Measurements from ENCODE around the gene BMP8B. TPM values are rescaled to one million over a fixed set of nuclear protein-coding genes. Genes with fewer than 3 reads are reported as not detected.

The BMP8B gene
- polyA plus RNA-seq, 6 donors from 2014 or later: 0.09 to 0.84 (median 0.31) TPM; not detected in 2

GRCh38 chr1:39733161-39733560, 55.5 kb downstream of the BMP8B start:
- peaks cover 0 to 13% (median 0%) of the 10 kb centered on the region in 7 donors for H3K9me3 Mint-ChIP-seq
- DNase-seq (no peak), ATAC-seq (ENCODE audit: low read depth in 2 of 2) (no peak)
- peaks cover 0 to 8% (median 4%) of the 10 kb centered on the region in 3 donors for H3K4me1 Mint-ChIP-seq
- peak overlapping the region in 1 of 8 donors; percentile 31 for H3K4me3 Mint-ChIP-seq
- H3K36me3 Mint-ChIP-seq: peaks cover 0 to 20% of the 10 kb centered on the region in 2 donors
- peaks cover 61 to 85% (median 72%) of the 10 kb centered on the region in 3 donors for H3K27me3 Mint-ChIP-seq
- H3K27ac Mint-ChIP-seq: no peak overlapping the region

GRCh38 chr1:39732730-39733129, 55.9 kb downstream of the BMP8B start:
- Mint-ChIP-seq H3K4me1 (peaks cover 0 to 5% (median 4%) of the 10 kb centered on the region in 3 donors), H3K4me3 (no peak overlapping the region), H3K27me3 (peaks cover 65 to 89% (median 76%) of the 10 kb centered on the region in 3 donors)

GRCh38 chr1:39729842-39730241, 58.8 kb downstream of the BMP8B start:
- Mint-ChIP-seq H3K4me3 (no peak overlapping the region), H3K4me1 (no peaks in the 10 kb centered on the region), H3K9me3 (no peaks in the 10 kb centered on the region), H3K27me3 (peaks cover 69 to 86% (median 81%) of the 10 kb centered on the region in 3 donors), H3K27ac (no peak overlapping the region), H3K36me3 (no peaks in the 10 kb centered on the region)
- ATAC-seq (ENCODE audit: low read depth in 2 of 2): no peak
- no peak for DNase-seq

More at GRCh38 chr1:39732730-39733129, 55.9 kb downstream of the BMP8B start:
- DNase-seq (no peak), ATAC-seq (ENCODE audit: low read depth in 2 of 2) (no peak)
- peaks cover 0 to 18% of the 10 kb centered on the region in 2 donors for H3K36me3 Mint-ChIP-seq
- H3K9me3 Mint-ChIP-seq: peaks cover 0 to 12% (median 0%) of the 10 kb centered on the region in 7 donors
- no peak overlapping the region for H3K27ac Mint-ChIP-seq

- Mint-ChIP-seq H3K4me3 (no peak overlapping the region), H3K27me3 (peaks cover 69 to 86% (median 82%) of the 10 kb centered on the region in 3 donors), H3K4me1 (no peaks in the 10 kb centered on the region), H3K9me3 (no peaks in the 10 kb centered on the region), H3K27ac (no peak overlapping the region), H3K36me3 (no peaks in the 10 kb centered on the region)
- DNase-seq (no peak), ATAC-seq (ENCODE audit: low read depth in 2 of 2) (no peak)
Measured at GRCh38 chr1:39729030-39729429, 59.6 kb downstream of the BMP8B start.

GRCh38 chr1:39727932-39728317, 60.7 kb downstream of the BMP8B start:
- DNase-seq: no peak
- Mint-ChIP-seq H3K36me3 (no peaks in the 10 kb centered on the region), H3K4me3 (peak overlapping the region in 3 of 8 donors; percentile 6 to 80 (median 40)), H3K9me3 (no peaks in the 10 kb centered on the region), H3K27ac (no peak overlapping the region), H3K4me1 (no peaks in the 10 kb centered on the region), H3K27me3 (peaks cover 60 to 76% (median 72%) of the 10 kb centered on the region in 3 donors)
- peak in 1 of 2 donors; percentile 30 for ATAC-seq (ENCODE audit: low read depth in 2 of 2)

GRCh38 chr1:39727221-39727931, 61.3 kb downstream of the BMP8B start:
- Mint-ChIP-seq H3K27ac (peak overlapping the region in 1 of 6 donors; percentile 6), H3K4me1 (no peaks in the 10 kb centered on the region), H3K36me3 (no peaks in the 10 kb centered on the region), H3K27me3 (peaks cover 56 to 72% (median 68%) of the 10 kb centered on the region in 3 donors), H3K9me3 (no peaks in the 10 kb centered on the region), H3K4me3 (peak overlapping the region in 1 of 8 donors; percentile 40)
- ATAC-seq (ENCODE audit: low read depth in 2 of 2): no peak
- DNase-seq: no peak

- H3K36me3 Mint-ChIP-seq: no peaks in the 10 kb centered on the region
- no peak overlapping the region for H3K4me3 Mint-ChIP-seq
- H3K27ac Mint-ChIP-seq: no peak overlapping the region
- H3K9me3 Mint-ChIP-seq: no peaks in the 10 kb centered on the region
- H3K4me1 Mint-ChIP-seq: no peaks in the 10 kb centered on the region
- DNase-seq: no peak
- H3K27me3 Mint-ChIP-seq: peaks cover 60 to 76% (median 75%) of the 10 kb centered on the region in 3 donors
- no peak for ATAC-seq (ENCODE audit: low read depth in 2 of 2)
Measured at GRCh38 chr1:39726600-39726999, 62.1 kb downstream of the BMP8B start.

- H3K4me3 Mint-ChIP-seq: no peak overlapping the region
- no peaks in the 10 kb centered on the region for H3K4me1 Mint-ChIP-seq
- no peak overlapping the region for H3K27ac Mint-ChIP-seq
- H3K36me3 Mint-ChIP-seq: no peaks in the 10 kb centered on the region
- ATAC-seq (ENCODE audit: low read depth in 2 of 2) (no peak), DNase-seq (no peak)
- H3K9me3 Mint-ChIP-seq: no peaks in the 10 kb centered on the region
- peaks cover 39 to 57% (median 47%) of the 10 kb centered on the region in 3 donors for H3K27me3 Mint-ChIP-seq
Measured at GRCh38 chr1:39722495-39722894, 66.2 kb downstream of the BMP8B start.

GRCh38 chr1:39721664-39722063, 67.0 kb downstream of the BMP8B start:
- no peak for ATAC-seq (ENCODE audit: low read depth in 2 of 2)
- no peak overlapping the region for H3K4me3 Mint-ChIP-seq
- H3K36me3 Mint-ChIP-seq: no peaks in the 10 kb centered on the region
- DNase-seq: no peak
- H3K4me1 Mint-ChIP-seq: no peaks in the 10 kb centered on the region
- no peak overlapping the region for H3K27ac Mint-ChIP-seq
- H3K9me3 Mint-ChIP-seq: no peaks in the 10 kb centered on the region
- peaks cover 40 to 57% (median 47%) of the 10 kb centered on the region in 3 donors for H3K27me3 Mint-ChIP-seq

GRCh38 chr1:39720094-39720999, 68.3 kb downstream of the BMP8B start:
- no peaks in the 10 kb centered on the region for H3K4me1 Mint-ChIP-seq
- H3K36me3 Mint-ChIP-seq: no peaks in the 10 kb centered on the region
- H3K4me3 Mint-ChIP-seq: no peak overlapping the region
- H3K27ac Mint-ChIP-seq: no peak overlapping the region
- DNase-seq (peak; percentile 51), ATAC-seq (ENCODE audit: low read depth in 2 of 2) (peak; percentile 49 to 60)
- no peaks in the 10 kb centered on the region for H3K9me3 Mint-ChIP-seq
- peaks cover 39 to 53% (median 47%) of the 10 kb centered on the region in 3 donors for H3K27me3 Mint-ChIP-seq

GRCh38 chr1:39717809-39718208, 70.9 kb downstream of the BMP8B start:
- Mint-ChIP-seq H3K27me3 (peaks cover 44 to 50% (median 48%) of the 10 kb centered on the region in 3 donors), H3K4me1 (no peaks in the 10 kb centered on the region), H3K36me3 (no peaks in the 10 kb centered on the region), H3K27ac (no peak overlapping the region), H3K4me3 (no peak overlapping the region), H3K9me3 (no peaks in the 10 kb centered on the region)
- no peak for ATAC-seq (ENCODE audit: low read depth in 2 of 2)
- DNase-seq: no peak

GRCh38 chr1:39713557-39713956, 75.1 kb downstream of the BMP8B start:
- Mint-ChIP-seq H3K36me3 (no peaks in the 10 kb centered on the region), H3K27ac (no peak overlapping the region), H3K9me3 (peaks cover 0 to 1% (median 0%) of the 10 kb centered on the region in 7 donors), H3K4me1 (no peaks in the 10 kb centered on the region), H3K4me3 (no peak overlapping the region), H3K27me3 (peaks cover 48 to 62% (median 57%) of the 10 kb centered on the region in 3 donors)
- DNase-seq (no peak), ATAC-seq (ENCODE audit: low read depth in 2 of 2) (no peak)

- Mint-ChIP-seq H3K27me3 (peaks cover 40 to 52% (median 45%) of the 10 kb centered on the region in 3 donors), H3K36me3 (no peaks in the 10 kb centered on the region), H3K9me3 (peaks cover 0 to 1% (median 0%) of the 10 kb centered on the region in 7 donors), H3K27ac (no peak overlapping the region), H3K4me1 (no peaks in the 10 kb centered on the region), H3K4me3 (no peak overlapping the region)
- ATAC-seq (ENCODE audit: low read depth in 2 of 2) (no peak), DNase-seq (no peak)
Measured at GRCh38 chr1:39711966-39712340, 76.7 kb downstream of the BMP8B start.

All from naive B cell (primary cell).